Hepatocyte (in vitro differentiated cells): ENCODE measurements around the gene SART3.

Source experiments
- EZH2 ChIP-seq: fragments of 200-600 bp; sonication (generic); IDR thresholded peaks from 2 replicates; pipeline ENCODE4 v1.6.1; 2016; ENCODE audit warnings: antibody characterized with exemption, mild to moderate bottlenecking, borderline replicate concordance
- TF ChIP-seq, protein P1 (sequence below): fragments of 200-600 bp; sonication (generic); IDR thresholded peaks from 2 replicates; pipeline ENCODE4 v1.5.1; 2016; ENCODE audit warnings: antibody characterized with exemption, mild to moderate bottlenecking; ENCODE audit not compliant: poor library complexity

DNA sequence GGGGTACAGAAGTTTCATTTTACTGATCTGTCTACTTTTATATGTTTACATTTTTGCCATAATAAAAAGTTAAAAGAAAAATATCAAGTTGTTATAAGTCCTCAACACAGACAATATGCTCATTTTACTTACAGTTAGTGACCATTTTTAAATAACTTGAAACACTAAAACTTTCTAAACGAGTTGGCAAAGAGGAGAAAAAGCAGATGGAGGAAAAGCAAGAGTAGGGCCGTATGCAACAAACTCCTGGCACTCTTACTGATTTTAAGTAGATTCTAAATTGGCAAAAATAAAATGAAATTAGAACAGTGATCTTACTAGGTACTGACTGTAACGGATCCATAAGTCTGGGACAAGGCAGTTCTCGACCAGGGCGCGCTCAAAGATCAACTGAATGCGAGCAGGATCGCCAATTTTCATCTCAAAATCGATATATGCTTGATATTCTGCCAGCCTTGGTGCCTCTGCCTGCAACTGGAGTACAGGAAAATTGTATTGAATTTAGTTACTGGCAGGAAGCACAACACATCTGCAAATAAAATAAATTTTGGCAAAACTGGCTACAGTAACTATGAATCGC is 22.3 kb downstream of the SART3 start:
- TF ChIP-seq, protein P1, sequence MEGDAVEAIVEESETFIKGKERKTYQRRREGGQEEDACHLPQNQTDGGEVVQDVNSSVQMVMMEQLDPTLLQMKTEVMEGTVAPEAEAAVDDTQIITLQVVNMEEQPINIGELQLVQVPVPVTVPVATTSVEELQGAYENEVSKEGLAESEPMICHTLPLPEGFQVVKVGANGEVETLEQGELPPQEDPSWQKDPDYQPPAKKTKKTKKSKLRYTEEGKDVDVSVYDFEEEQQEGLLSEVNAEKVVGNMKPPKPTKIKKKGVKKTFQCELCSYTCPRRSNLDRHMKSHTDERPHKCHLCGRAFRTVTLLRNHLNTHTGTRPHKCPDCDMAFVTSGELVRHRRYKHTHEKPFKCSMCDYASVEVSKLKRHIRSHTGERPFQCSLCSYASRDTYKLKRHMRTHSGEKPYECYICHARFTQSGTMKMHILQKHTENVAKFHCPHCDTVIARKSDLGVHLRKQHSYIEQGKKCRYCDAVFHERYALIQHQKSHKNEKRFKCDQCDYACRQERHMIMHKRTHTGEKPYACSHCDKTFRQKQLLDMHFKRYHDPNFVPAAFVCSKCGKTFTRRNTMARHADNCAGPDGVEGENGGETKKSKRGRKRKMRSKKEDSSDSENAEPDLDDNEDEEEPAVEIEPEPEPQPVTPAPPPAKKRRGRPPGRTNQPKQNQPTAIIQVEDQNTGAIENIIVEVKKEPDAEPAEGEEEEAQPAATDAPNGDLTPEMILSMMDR: no peak
- TF ChIP-seq EZH2: no peak
